Testis (tissue), 3 donors: ENCODE measurements around the gene OGFOD3. TPM values are rescaled to one million over a fixed set of nuclear protein-coding genes. Genes with fewer than 3 reads are reported as not detected.
"Not testable (repeated sequence)": the region's sequence is repeated elsewhere in the genome, so short reads cannot be mapped to it uniquely, and the experiment has no call there.

Experiments used
- DNase-seq: peaks from one replicate; pipeline ENCODE4 v3.0.0-alpha.2; 2019
- H3K27ac ChIP-seq, 2 donors: fragments of 200-600 bp; sonication (generic); one replicate each; pipeline ENCODE4 v1.5.1; 2019
- H3K27me3 ChIP-seq: fragments of 200-600 bp; sonication (generic); one replicate; pipeline ENCODE4 v1.5.1; 2019
- H3K36me3 ChIP-seq: fragments of 200-600 bp; sonication (generic); one replicate; pipeline ENCODE4 v1.5.1; 2017; ENCODE audit warnings: low read depth; ENCODE audit errors: missing control alignments
- H3K4me1 ChIP-seq: fragments of 200-600 bp; sonication (generic); one replicate; pipeline ENCODE4 v1.5.1; 2019
- H3K4me3 ChIP-seq, 2 donors: fragments of 200-600 bp; sonication (generic); one replicate each; pipeline ENCODE4 v1.5.1; 2017 to 2019
- H3K9me3 ChIP-seq: fragments of 200-600 bp; sonication (generic); one replicate; pipeline ENCODE4 v1.5.1; 2017
- POLR2A ChIP-seq: fragments of 450-650 bp; IDR thresholded peaks from one replicate; pipeline ENCODE4 v1.6.1; 2017; ENCODE audit warnings: antibody characterized with exemption, mild to moderate bottlenecking, moderate library complexity
- WGBS, 2 donors: methylation state at CpG; one replicate each; pipeline ENCODE4 v1.1.5; 2018; 5-methylcytosine and 5-hydroxymethylcytosine counted together
- intact Hi-C: fragments of 100-400 bp; cut with DNase I; formaldehyde crosslinking; loops from one replicate; pipeline ENCODE4 v1.15.1; 2023; ENCODE audit warnings: low total_unique reads
- polyA plus RNA-seq: library from polyadenylated mRNA; stranded (reverse); fragments of 350-450 nt; fragmentation: Illumina TruSeq; extraction: RNeasy Lipid Tissue Mini Kit (QIAGEN cat#74804); gene quantifications from one replicate; pipeline ENCODE4 v1.2.3, GENCODE V29; 2014; ENCODE audit warnings: low read depth, low replicate concordance; ENCODE audit not compliant: insufficient read depth
- total RNA-seq, 2 donors: library from RNA; depleted of rRNA; stranded (reverse); fragments of >200 nt; gene quantifications; one replicate each; pipeline ENCODE4 v1.2.3, GENCODE V29; 2016
- TF ChIP-seq, protein P1 (sequence below), 3 experiments: fragments of 450-650 bp in 2 of 3; fragments of 200-600 bp in 1 of 3; sonication (generic) in 1 of 3; IDR thresholded peaks; one replicate each; pipeline ENCODE4 v1.5.1; 2016 to 2019; ENCODE audit warnings: antibody characterized with exemption in 3 of 3, mild to moderate bottlenecking in 2 of 3, moderate library complexity in 1 of 3

OGFOD3 gene
- total and polyA plus RNA-seq, 3 donors from 2014 or later = 19.6 to 37.4 (median 28.9) TPM

DNA sequence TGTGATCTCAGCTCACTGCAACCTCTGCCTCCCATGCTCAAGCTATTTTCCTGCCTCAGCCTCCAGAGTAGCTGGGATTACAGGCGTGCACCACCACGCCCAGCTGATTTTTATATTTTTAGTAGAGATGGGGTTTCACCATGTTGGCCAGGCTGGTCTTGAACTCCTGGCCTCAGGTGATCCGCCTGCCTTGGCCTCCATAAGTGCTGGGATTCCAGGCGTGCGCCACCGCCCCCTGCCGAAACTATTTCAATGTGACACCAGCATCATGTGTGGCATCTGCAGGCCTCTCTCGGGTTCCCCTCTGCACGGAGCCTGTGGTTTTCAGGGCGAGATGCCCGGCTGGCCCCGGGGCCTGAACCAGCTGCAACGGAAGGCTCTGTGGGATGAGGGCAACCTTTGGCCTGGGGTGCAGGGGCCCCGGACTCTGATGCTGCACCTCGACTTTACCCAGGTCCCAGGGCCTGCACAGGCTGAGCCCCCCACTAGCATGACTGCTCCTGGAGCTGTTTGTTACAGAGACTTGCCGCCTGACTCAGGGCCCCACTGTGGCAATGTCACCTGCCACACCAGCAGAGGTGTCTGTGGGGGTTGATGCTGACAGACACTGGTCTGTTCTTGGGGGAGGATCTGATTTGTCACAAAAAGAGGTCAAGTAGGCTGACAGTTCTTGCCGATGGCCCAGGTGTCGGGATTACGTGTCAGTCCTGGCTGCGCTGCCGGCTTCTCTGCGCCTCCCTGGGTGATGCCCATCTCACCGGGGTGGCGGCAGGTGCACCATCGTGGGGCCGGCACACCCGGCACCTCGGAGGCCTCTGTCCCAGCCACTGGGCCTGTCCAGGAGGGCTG, 68.0 kb downstream of the OGFOD3 start:
- Histone ChIP-seq H3K36me3 (no peaks in the 10 kb centered on the region), H3K27ac (no peak overlapping the region), H3K4me3 (no peak overlapping the region), H3K4me1 (peaks cover 8% of the 10 kb centered on the region), H3K9me3 (no peaks in the 10 kb centered on the region), H3K27me3 (no peaks in the 10 kb centered on the region)
- 93 to 95% methylated on average over 10 to 28 of the region's 28 CpGs for WGBS, 2 donors
- TF ChIP-seq POLR2A = no peak
- TF ChIP-seq, protein P1, sequence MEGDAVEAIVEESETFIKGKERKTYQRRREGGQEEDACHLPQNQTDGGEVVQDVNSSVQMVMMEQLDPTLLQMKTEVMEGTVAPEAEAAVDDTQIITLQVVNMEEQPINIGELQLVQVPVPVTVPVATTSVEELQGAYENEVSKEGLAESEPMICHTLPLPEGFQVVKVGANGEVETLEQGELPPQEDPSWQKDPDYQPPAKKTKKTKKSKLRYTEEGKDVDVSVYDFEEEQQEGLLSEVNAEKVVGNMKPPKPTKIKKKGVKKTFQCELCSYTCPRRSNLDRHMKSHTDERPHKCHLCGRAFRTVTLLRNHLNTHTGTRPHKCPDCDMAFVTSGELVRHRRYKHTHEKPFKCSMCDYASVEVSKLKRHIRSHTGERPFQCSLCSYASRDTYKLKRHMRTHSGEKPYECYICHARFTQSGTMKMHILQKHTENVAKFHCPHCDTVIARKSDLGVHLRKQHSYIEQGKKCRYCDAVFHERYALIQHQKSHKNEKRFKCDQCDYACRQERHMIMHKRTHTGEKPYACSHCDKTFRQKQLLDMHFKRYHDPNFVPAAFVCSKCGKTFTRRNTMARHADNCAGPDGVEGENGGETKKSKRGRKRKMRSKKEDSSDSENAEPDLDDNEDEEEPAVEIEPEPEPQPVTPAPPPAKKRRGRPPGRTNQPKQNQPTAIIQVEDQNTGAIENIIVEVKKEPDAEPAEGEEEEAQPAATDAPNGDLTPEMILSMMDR (IDR thresholded peaks at IDR 0.05) = no peak
- DNase-seq = no peak
- intact Hi-C loops = loop anchor here (10.0 kb wide), 1 partner anchor 64 kb away; the partner anchor contains the start of genes HEXD and OGFOD3

DNA sequence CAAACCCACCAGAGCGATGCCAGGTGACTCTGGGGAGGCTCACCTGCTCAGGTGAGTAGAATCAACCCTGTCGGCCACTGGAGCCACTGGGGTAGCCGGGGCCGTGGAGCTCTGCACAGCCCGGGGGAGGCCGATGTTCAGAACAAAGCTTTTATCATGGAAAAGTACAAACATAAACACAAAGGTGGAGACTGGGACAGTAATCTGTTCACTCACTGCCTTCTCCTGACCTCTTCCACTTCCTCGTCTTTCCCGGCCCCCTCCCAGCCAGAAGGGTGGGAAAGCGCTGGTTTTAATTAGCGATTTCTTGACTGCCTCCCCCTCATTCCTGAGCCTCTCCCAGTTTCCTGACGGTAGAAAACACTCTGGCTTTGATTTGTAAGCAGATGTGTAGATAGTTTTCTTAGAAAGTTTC, 69.1 kb downstream of the OGFOD3 start:
- intact Hi-C loops = no loop called here

DNA sequence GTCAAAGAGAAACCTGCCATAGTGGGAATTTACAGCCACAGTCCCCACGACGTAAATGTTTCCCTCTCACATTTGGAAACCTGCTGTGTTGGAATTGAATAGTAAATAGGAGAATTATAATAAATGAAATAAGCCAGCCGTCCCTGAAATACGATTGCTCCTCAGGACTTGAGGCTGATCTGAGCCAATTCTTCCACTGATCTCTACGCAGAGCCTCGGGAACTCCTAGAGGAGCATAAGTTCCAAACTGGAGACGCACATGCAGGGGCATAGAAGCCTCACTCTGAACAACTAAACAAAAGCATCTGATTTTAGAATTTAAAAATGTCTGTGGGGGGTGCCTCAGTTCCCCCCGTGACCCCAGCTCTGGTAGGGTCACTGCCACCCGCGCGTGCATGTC, 69.5 kb downstream of the OGFOD3 start:
- Histone ChIP-seq H3K27me3 (no peaks in the 10 kb centered on the region), H3K4me1 (peaks cover 8% of the 10 kb centered on the region), H3K27ac (no peak overlapping the region), H3K36me3 (no peaks in the 10 kb centered on the region), H3K4me3 (no peak overlapping the region), H3K9me3 (no peaks in the 10 kb centered on the region)
- intact Hi-C loops = no loop called here
- WGBS, 2 donors = 47 to 49% methylated on average over 11 of the region's 11 CpGs
- no peak for DNase-seq
- TF ChIP-seq, protein P1 (IDR thresholded peaks at IDR 0.05) = no peak
- no peak for TF ChIP-seq POLR2A

More for the DNA sequence above, 69.1 kb downstream of the OGFOD3 start:
- H3K27me3 ChIP-seq = no peaks in the 10 kb centered on the region
- no peak for TF ChIP-seq POLR2A
- TF ChIP-seq, protein P1 (IDR thresholded peaks at IDR 0.05) = no peak
- no peak overlapping the region for H3K4me3 ChIP-seq
- H3K27ac ChIP-seq = no peak overlapping the region
- no peaks in the 10 kb centered on the region for H3K9me3 ChIP-seq
- no peak for DNase-seq
- WGBS, 2 donors = 29 to 36% methylated on average over 11 of the region's 11 CpGs
- peaks cover 8% of the 10 kb centered on the region for H3K4me1 ChIP-seq
- H3K36me3 ChIP-seq = no peaks in the 10 kb centered on the region

DNA sequence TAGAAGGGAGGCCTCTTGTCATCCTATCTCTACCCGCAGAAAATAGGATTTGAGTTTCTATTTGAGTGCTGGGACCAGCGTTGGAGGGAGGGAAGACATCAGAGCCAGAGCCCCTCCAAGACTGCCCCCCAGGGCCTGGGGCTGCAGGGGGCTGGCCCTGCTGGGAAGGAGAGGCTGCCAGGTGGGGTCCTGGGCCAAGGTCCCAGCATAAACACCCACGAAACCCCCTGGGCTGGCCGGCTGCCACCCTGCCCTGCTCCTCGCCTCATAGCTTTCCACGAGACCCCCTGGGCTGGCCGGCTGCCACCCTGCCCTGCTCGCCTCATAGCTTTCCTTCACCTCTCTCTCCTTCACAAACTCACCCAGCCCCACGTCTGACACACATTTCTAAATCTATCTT, 70.0 kb downstream of the OGFOD3 start:
- Histone ChIP-seq H3K9me3 (no peaks in the 10 kb centered on the region), H3K27ac (no peak overlapping the region), H3K36me3 (no peaks in the 10 kb centered on the region), H3K27me3 (no peaks in the 10 kb centered on the region), H3K4me1 (peaks cover 8% of the 10 kb centered on the region), H3K4me3 (no peak overlapping the region)
- TF ChIP-seq, protein P1 (IDR thresholded peaks at IDR 0.05) = no peak
- no peak for TF ChIP-seq POLR2A
- no peak for DNase-seq
- 72 to 73% methylated on average over 9 of the region's 9 CpGs for WGBS, 2 donors
- intact Hi-C loops = no loop called here

DNA sequence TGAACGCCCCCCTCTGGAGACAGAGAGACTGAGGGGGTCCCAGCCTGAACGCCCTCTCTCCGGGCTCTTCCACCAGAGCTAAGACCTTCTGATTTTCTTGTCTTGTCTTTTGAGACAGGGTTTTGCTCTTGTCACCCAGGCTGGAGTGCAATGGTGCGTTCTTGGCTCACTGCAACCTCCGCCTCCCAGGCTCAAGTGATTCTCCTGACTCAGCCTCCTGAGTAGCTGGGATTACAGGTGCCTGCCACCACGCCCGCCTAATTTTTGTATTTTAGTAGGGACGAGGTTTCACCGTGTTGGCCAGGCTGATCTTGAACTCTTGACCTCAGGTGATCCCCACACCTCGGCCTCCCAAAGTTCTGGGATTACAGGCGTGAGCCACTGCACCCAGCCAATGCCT, 70.4 kb downstream of the OGFOD3 start:
- H3K4me3 ChIP-seq, H3K9me3 ChIP-seq, intact Hi-C loops, H3K27me3 ChIP-seq, H3K36me3 ChIP-seq, H3K4me1 ChIP-seq, H3K27ac ChIP-seq, DNase-seq: not testable (repeated sequence)
- 86 to 88% methylated on average over 11 of the region's 11 CpGs for WGBS, 2 donors
